DOHH2 (cell line): ENCODE measurements around the gene GABRG3.

Source experiments
- H3F3A ChIP-seq: fragments of 200-600 bp; sonication (generic), shearing (Covaris generic); 2 replicates; pipeline ENCODE4 v1.6.0; 2016; ENCODE audit warnings: antibody characterized with exemption, mild to moderate bottlenecking; ENCODE audit not compliant: control insufficient read depth, insufficient read depth
- H3K27ac ChIP-seq: fragments of 200-600 bp; sonication (generic); 2 replicates; pipeline ENCODE4 v1.5.1; 2014; ENCODE audit warnings: low read depth, mild to moderate bottlenecking, low read length, moderate library complexity
- H3K27me3 ChIP-seq: fragments of 200-600 bp; sonication (generic); 2 replicates; pipeline ENCODE4 v1.6.1; 2014; ENCODE audit warnings: mild to moderate bottlenecking, low read length, mixed read lengths; ENCODE audit not compliant: control insufficient read depth
- H3K36me3 ChIP-seq: fragments of 200-600 bp; sonication (generic); 2 replicates; pipeline ENCODE4 v1.6.1; 2014; ENCODE audit warnings: mild to moderate bottlenecking, low read length, moderate library complexity, mixed read lengths; ENCODE audit not compliant: control insufficient read depth
- H3K4me1 ChIP-seq: fragments of 200-600 bp; sonication (generic); 2 replicates; pipeline ENCODE4 v1.6.1; 2014; ENCODE audit warnings: mild to moderate bottlenecking, low read length, mixed read lengths; ENCODE audit not compliant: control insufficient read depth
- H3K4me2 ChIP-seq: fragments of 200-600 bp; sonication (generic); 2 replicates; pipeline ENCODE4 v1.6.0; 2014; ENCODE audit warnings: mild to moderate bottlenecking, low read length, moderate library complexity
- H3K4me3 ChIP-seq: fragments of 200-600 bp; sonication (generic); 2 replicates; pipeline ENCODE4 v1.5.1; 2014; ENCODE audit warnings: mild to moderate bottlenecking, low read length, mixed read lengths
- H3K79me2 ChIP-seq: fragments of 200-600 bp; sonication (generic); 2 replicates; pipeline ENCODE4 v1.6.1; 2014; ENCODE audit warnings: mild to moderate bottlenecking, low read length, mixed read lengths; ENCODE audit not compliant: control insufficient read depth
- H3K9me2 ChIP-seq: fragments of 200-600 bp; sonication (generic); replicated peaks from 2 replicates; pipeline ENCODE4 v1.6.1; 2014; ENCODE audit warnings: mild to moderate bottlenecking, low read length, mixed read lengths; ENCODE audit not compliant: control insufficient read depth
- H3K9me3 ChIP-seq: fragments of 200-600 bp; sonication (generic); 2 replicates; pipeline ENCODE4 v1.6.1; 2014; ENCODE audit warnings: antibody characterized with exemption, low read length, mixed read lengths; ENCODE audit not compliant: control insufficient read depth, insufficient read depth
- H4K20me1 ChIP-seq: fragments of 200-600 bp; sonication (generic); 2 replicates; pipeline ENCODE4 v1.6.0; 2014; ENCODE audit warnings: low read depth, mild to moderate bottlenecking, antibody characterized with exemption, low read length, moderate library complexity; ENCODE audit not compliant: control insufficient read depth, insufficient read depth
- EZH2phosphoT487 ChIP-seq: fragments of 200-600 bp; sonication (generic); IDR thresholded peaks from 2 replicates; pipeline ENCODE4 v1.6.1; 2017; ENCODE audit warnings: borderline replicate concordance, mild to moderate bottlenecking, antibody characterized with exemption, low read length, moderate library complexity, mixed read lengths
- TF ChIP-seq, protein P1 (sequence below): fragments of 200-600 bp; sonication (generic); IDR thresholded peaks from one replicate; pipeline ENCODE4 v1.5.1; 2014; ENCODE audit warnings: antibody characterized with exemption, mild to moderate bottlenecking, low read depth, low read length; ENCODE audit not compliant: poor library complexity, severe bottlenecking

Gene GABRG3

DNA sequence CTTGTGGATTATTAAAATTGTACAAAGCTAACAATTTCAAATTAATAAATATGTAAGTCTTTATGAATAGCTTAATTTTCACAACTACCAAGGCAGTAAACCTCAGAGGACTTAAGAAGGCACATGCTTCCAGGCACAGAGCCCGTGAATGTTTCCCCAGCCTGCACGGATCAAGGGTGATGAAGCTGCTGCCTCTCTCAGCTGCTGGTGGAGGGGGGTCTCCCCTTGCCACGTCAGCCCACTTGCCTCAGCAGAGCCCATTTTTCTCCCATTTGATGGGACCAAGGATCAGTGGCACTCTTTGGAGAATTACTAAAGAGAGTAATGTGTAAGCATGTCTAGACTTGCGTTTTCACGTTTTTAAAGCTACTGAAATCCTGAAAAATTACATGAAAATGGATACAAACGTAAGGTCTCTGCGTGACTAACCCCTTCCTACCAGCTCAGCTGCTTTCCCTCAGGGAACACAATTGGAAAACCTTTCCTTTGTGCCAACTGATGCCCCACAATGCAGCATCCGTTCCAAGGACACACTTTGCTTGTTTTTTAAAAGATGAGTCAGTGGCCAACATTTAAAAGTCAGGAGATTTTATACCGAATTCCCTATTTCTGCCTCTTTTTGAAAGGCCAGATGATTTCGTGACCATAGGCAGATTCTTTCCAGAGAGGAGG, 494.1 kb downstream of the GABRG3 start:
- H3K4me2 ChIP-seq, result no peak overlapping the region
- H3K79me2 ChIP-seq, result no peaks in the 10 kb centered on the region
- H3K4me3 ChIP-seq, result no peak overlapping the region
- H3K36me3 ChIP-seq, result no peaks in the 10 kb centered on the region
- H3K27me3 ChIP-seq, result no peaks in the 10 kb centered on the region
- no peak overlapping the region for H3K27ac ChIP-seq
- H4K20me1 ChIP-seq, result no peaks in the 10 kb centered on the region
- H3K9me2 ChIP-seq, result no peaks in the 10 kb centered on the region
- H3K9me3 ChIP-seq, result peaks cover 8% of the 10 kb centered on the region; the same call in 1 of the 2 replicates
- TF ChIP-seq, protein P1, sequence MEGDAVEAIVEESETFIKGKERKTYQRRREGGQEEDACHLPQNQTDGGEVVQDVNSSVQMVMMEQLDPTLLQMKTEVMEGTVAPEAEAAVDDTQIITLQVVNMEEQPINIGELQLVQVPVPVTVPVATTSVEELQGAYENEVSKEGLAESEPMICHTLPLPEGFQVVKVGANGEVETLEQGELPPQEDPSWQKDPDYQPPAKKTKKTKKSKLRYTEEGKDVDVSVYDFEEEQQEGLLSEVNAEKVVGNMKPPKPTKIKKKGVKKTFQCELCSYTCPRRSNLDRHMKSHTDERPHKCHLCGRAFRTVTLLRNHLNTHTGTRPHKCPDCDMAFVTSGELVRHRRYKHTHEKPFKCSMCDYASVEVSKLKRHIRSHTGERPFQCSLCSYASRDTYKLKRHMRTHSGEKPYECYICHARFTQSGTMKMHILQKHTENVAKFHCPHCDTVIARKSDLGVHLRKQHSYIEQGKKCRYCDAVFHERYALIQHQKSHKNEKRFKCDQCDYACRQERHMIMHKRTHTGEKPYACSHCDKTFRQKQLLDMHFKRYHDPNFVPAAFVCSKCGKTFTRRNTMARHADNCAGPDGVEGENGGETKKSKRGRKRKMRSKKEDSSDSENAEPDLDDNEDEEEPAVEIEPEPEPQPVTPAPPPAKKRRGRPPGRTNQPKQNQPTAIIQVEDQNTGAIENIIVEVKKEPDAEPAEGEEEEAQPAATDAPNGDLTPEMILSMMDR, result no peak
- TF ChIP-seq EZH2phosphoT487, result no peak
- no peaks in the 10 kb centered on the region for H3F3A ChIP-seq
- H3K4me1 ChIP-seq, result no peaks in the 10 kb centered on the region

DNA sequence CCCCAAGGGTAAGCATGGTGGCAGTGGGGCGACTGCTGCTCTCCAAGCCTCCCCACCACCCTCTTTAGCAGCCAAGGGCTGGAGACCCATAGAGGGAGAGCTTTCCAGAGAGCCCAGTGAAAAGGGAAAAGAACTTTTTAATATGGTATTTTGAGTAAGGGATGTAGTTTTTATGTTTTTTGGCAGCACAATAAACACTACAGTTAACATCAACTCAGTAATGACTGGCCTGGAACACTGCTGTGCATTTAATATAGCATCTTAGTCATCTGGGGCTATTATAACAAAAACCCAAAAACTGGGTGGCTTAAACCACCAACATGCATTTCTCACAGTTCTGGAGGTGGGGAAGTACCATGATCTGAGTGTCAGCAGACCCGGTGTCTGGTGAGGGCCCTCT, 495.8 kb downstream of the GABRG3 start:
- Histone ChIP-seq H3K36me3 (no peaks in the 10 kb centered on the region), H3F3A (no peaks in the 10 kb centered on the region), H3K4me1 (no peaks in the 10 kb centered on the region), H3K27ac (no peak overlapping the region), H4K20me1 (no peaks in the 10 kb centered on the region), H3K79me2 (no peaks in the 10 kb centered on the region), H3K27me3 (no peaks in the 10 kb centered on the region), H3K9me3 (peaks cover 3% of the 10 kb centered on the region; the same call in 1 of the 2 replicates), H3K9me2 (no peaks in the 10 kb centered on the region), H3K4me2 (no peak overlapping the region), H3K4me3 (no peak overlapping the region)
- TF ChIP-seq, protein P1, result no peak
- TF ChIP-seq EZH2phosphoT487, result no peak

DNA sequence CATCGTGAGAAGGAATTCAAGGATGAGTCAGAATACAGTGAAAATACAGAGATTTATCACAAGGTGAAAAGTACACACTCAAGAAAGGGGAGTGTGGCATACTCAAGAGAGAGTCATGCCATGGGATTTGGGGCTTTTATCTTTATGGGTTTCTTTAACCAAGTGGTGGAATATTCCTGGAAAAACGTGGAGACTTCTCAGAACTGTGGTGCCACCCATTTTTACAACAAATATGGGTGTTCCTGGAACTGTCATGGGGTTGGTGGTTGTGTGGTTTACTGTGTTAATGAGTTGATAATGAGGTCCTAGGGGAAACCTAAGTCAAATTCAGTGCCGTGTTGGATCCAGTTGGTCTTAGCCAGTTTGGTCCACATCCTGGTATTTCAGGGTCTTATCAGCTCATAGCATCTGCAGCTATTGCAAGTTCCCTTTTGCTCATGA, 497.2 kb downstream of the GABRG3 start:
- peaks cover 3% of the 10 kb centered on the region; the same call in 1 of the 2 replicates for H3K9me3 ChIP-seq
- H3K79me2 ChIP-seq, result no peaks in the 10 kb centered on the region
- no peaks in the 10 kb centered on the region for H3K36me3 ChIP-seq
- H3K4me3 ChIP-seq, result no peak overlapping the region
- H3K9me2 ChIP-seq, result no peaks in the 10 kb centered on the region
- no peaks in the 10 kb centered on the region for H4K20me1 ChIP-seq
- no peaks in the 10 kb centered on the region for H3F3A ChIP-seq
- no peaks in the 10 kb centered on the region for H3K27me3 ChIP-seq
- H3K4me1 ChIP-seq, result no peaks in the 10 kb centered on the region
- TF ChIP-seq, protein P1, result no peak
- TF ChIP-seq EZH2phosphoT487, result no peak
- no peak overlapping the region for H3K27ac ChIP-seq
- H3K4me2 ChIP-seq, result no peak overlapping the region

DNA sequence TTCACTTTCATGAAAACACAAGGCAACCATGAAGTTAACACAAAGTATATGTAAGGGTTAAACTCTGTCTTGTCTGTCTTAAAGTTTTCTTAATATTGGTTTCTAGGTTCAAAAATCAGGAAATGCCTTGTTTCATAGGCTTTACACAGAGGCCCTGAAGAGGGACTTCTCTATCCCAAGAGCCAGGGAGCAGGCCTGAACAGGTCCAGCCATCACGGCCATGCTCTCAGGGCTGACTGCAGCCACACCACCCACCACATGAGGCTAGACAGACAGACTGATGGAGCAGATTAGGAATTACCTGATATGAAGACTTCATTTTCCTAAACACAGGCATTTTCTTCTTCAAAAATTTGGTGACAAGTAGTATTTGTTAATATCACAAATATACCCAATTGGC, 502.9 kb downstream of the GABRG3 start:
- H3K36me3 ChIP-seq, result no peaks in the 10 kb centered on the region
- no peak overlapping the region for H3K4me2 ChIP-seq
- no peaks in the 10 kb centered on the region for H3K79me2 ChIP-seq
- H3K9me2 ChIP-seq, result no peaks in the 10 kb centered on the region
- no peaks in the 10 kb centered on the region for H3K4me1 ChIP-seq
- no peak overlapping the region for H3K27ac ChIP-seq
- TF ChIP-seq, protein P1, result no peak
- TF ChIP-seq EZH2phosphoT487, result no peak
- H3F3A ChIP-seq, result no peaks in the 10 kb centered on the region
- H3K27me3 ChIP-seq, result no peaks in the 10 kb centered on the region
- peaks cover 14% of the 10 kb centered on the region; the same call in 1 of the 2 replicates for H3K9me3 ChIP-seq
- H3K4me3 ChIP-seq, result no peak overlapping the region
- no peaks in the 10 kb centered on the region for H4K20me1 ChIP-seq
